Forelimb muscle (tissue), 1 donor: ENCODE data around the gene SH2D6. TPM values are rescaled to one million over a fixed set of nuclear protein-coding genes. Genes with fewer than 3 reads are reported as not detected.
"Not testable (repeated sequence)": the region's sequence is repeated elsewhere in the genome, so short reads cannot be mapped to it uniquely, and the experiment has no call there.

Experiments used
- DNase-seq: peaks from one replicate; pipeline ENCODE4 v3.0.0-alpha.2; 2013; ENCODE audit warnings: low read depth
- polyA plus RNA-seq: library from polyadenylated mRNA; unstranded; fragments of 120-200 nt; gene quantifications from one replicate; pipeline ENCODE4 v1.2.1, GENCODE V29; 2013; ENCODE audit not compliant: insufficient read length

SH2D6 gene
- polyA plus RNA-seq, 1 donor = 0.80 TPM

DNA sequence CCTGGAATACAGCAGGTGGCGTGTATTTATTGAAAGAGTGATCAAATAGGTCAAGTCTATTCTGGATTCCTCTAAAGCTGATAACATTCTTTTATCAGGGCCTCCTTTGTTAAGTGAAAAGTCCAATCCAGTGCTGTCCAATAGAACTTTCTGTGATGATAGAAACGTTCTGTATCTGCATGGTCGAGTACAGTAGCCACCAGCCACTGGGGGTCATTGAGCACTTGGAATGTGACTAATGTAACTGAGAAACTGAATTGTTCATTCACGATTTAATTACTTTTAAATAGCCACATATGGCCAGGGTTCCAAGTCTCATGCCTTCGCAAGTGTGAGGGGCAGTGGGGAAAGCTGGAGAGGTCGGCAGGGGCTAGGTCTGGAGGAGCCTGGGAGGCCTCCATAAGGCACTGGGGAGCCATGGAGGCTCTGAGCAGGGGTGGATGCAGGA is 20.5 kb downstream of the SH2D6 start:
- DNase-seq = no peak

GRCh38 chr2:85439569-85439968 is 21.1 kb downstream of the SH2D6 start:
- DNase-seq = not testable (repeated sequence)

DNA sequence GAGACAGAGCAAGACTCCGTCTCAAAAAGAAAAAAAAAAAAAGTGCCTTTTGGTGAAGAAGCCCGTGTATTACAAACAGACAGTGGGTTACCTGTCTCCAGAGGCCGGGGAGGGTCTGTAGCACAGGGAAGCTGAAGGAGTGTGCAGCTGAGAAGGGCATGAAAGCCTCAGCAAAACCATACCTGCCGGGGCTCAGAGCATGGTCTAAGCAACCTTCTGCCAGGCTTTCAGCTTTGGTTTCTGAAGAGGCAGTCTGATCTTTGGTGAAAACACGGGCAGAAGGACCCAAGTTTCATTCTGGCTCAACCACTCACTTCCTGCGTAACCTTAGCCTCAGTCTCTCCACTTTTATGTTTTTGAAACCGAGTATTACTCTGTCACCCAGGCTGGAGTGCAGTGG is 21.5 kb downstream of the SH2D6 start:
- no peak for DNase-seq

- no peak for DNase-seq
Measured at GRCh38 chr2:85440729-85441128, 22.2 kb downstream of the SH2D6 start.

GRCh38 chr2:85441864-85442263 is 23.4 kb downstream of the SH2D6 start:
- no peak for DNase-seq

- no peak for DNase-seq
Measured at GRCh38 chr2:85444629-85445172, 26.2 kb downstream of the SH2D6 start.

DNA sequence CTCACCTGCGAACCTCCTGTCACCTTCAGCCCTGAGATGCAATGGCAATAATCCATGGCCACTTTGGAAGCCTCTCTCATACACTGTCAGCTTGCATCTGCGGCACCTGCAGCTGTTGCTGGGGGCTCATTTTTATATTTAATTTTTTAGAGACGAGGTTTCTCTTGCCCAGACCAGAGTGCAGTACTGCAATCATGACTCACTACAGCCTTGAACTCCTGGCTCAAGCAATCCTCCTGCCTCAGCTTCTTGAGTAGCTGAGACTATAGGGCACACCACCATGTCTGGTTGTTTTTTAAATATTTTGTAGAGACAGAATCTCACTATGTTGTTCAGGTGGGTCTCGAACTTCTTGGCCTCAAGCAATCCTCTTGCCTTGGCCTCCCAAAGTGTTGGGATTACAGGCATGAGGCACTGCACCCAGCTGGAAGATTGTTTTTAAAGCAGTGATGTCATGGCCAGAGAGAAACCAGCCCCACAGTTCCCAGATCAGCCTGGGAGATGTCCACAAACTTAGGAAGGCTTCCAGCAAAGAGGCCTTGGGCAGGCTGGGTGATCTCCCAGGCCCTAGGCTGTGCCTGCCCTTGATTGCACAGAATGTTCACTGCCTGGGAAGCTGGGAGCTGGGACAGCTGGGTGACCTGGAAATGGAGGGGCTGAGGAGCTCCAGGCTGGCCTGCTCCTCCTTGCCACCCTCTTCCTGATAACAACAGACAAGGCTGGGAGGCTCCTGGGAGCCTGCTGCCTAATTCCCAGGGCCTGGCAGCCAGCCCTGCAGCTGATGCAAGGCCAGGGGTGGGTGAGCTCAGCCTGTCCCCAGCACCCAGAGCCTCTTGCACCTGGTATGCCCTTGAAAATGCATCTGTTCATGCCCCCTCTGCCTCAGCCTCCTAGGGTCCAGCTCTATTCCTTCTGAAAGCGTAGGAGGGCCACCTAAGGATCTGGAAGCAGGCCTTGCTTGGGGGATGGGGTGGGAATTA is 27.1 kb downstream of the SH2D6 start:
- DNase-seq = no peak

- no peak for DNase-seq
Measured at GRCh38 chr2:85446296-85447221, 28.0 kb downstream of the SH2D6 start.

DNA sequence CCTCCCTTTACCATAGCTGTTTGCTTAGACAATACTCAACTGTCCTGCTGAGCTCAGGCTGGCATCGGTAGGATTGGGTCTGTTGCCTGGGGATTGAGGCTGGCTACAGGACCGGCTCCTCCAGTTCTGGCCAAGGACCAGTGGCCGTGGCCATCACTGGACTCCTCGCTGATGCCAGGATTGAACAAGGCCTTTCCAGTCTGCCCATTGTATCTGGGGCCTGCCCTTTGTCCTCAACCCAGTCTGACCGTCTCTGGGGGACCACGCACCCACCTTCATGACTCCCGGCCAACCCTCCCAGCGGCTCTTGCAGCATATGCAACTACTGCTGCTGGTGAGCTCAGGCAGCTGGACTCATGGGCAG is 28.7 kb downstream of the SH2D6 start:
- no peak for DNase-seq

GRCh38 chr2:85448461-85449213 is 30.1 kb downstream of the SH2D6 start:
- no peak for DNase-seq

DNA sequence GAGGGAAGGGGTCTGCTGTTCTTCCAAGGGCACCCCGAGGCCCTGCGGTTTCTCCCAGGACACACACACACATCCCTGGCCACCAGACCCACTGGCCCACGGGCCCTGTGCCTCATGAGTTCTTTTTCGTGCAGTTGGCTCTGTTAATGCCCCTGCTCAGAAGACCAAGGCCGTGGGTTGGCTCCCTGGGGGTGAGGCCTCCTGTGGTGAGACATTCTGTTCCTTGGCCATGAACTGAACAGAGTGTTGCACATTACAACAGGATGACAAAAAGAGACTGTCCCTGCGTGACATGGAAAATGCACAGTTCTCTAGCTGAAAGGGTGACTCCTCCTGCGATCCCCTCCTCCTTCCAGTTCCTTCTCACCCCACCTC is 30.7 kb downstream of the SH2D6 start:
- DNase-seq = no peak

DNA sequence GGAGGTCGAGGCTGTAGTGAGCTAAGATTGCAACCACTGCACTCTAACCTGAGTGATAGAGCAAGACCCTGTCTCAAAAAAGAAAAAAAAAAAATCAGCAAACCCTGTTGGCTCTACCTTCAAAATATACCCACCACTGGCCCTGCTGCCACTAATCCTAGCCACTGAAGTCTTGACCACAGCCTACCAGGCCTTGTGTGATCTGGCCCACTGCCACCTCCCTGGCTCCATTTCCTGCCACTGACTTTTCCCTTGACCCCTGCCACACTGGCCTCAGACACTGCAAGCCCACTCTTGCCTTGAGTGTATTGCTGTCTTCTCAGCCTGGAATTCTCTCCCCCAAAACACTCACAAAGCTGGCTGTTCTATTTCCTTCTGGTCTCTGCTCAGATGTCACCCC is 33.7 kb downstream of the SH2D6 start:
- DNase-seq = no peak

DNA sequence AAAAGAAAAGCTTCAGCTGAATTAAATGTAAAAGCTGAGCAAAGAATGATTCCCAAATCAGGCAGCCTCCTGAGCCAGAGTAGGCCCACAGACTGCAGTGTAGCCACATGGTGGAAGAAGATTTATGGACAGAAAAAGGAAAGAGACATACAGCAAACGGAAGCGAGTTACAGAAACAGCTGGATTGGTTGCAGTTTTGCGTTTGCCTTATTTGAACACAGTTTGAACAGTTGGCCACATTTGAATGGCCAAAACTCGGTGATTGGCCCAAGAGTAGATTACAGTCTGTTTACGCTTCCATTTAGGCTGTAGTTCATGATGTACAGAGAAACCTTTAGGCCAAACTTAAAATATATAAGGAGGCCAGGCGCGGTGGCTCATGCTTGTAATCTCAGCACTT is 35.1 kb downstream of the SH2D6 start:
- no peak for DNase-seq

DNA sequence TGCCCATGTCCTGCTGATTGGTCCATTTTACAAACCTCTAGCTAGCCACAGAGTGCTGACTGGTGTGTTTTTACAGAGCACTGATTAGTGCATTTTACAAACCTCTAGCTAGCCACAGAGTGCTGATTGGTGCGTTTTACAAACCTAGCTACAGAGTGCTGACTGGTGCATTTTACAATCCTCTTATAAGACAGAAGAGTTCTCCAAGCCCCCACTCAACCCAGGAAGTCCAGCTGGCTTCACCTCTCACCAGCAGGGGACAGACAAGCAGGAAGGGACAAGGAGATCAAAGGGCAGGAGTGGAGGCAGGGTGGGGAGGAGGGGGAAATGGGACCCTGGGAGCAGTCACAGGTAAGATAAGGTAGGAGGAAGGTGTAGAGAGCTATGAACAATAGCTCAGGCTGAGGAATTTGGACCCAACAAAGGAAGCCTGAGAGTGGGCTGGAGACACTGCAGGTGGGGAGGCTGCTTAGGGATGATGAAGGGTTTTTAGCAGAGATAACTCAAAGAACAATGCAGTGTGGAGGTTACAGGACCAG is 37.1 kb downstream of the SH2D6 start:
- DNase-seq = no peak

DNA sequence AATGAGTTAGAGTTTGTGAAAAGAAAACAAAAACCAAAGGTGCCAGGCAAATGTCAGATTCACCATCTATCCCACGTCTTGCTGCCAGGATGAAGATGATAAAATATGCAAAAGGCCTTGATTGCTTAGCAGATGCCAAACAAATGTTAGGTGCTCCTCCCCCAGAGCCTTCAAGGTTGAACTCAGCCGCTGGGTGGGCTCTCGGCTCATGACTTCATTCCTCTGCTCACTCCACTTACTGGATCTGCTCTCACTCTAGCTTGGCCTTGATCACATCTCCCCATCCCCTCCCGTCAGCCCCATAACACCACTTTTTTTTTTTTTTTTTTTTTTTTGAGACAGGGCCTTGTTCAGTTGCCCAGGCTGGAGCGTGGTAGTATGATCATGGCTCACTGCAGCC is 38.5 kb downstream of the SH2D6 start:
- DNase-seq = no peak

DNA sequence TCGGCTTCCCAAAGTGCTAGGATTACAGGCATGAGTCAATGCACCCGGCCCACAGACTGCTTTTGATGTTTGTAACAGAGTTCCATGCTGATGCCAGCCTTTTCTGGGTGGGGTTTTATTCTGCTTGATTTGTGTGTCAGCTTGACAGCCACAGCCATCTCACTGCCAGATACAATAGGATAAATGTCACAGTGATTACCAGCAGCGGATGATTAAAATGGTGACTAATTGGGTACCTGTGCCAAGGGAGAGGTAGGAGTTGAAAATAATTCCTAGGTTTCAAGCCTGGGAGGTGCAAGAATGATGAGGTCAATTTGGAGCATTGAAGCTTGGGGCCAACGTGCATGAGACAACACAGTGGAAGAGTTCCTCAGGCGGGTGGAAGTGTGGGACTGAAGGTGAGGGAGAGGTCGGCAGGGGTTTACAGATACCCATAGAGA is 39.4 kb downstream of the SH2D6 start:
- no peak for DNase-seq

DNA sequence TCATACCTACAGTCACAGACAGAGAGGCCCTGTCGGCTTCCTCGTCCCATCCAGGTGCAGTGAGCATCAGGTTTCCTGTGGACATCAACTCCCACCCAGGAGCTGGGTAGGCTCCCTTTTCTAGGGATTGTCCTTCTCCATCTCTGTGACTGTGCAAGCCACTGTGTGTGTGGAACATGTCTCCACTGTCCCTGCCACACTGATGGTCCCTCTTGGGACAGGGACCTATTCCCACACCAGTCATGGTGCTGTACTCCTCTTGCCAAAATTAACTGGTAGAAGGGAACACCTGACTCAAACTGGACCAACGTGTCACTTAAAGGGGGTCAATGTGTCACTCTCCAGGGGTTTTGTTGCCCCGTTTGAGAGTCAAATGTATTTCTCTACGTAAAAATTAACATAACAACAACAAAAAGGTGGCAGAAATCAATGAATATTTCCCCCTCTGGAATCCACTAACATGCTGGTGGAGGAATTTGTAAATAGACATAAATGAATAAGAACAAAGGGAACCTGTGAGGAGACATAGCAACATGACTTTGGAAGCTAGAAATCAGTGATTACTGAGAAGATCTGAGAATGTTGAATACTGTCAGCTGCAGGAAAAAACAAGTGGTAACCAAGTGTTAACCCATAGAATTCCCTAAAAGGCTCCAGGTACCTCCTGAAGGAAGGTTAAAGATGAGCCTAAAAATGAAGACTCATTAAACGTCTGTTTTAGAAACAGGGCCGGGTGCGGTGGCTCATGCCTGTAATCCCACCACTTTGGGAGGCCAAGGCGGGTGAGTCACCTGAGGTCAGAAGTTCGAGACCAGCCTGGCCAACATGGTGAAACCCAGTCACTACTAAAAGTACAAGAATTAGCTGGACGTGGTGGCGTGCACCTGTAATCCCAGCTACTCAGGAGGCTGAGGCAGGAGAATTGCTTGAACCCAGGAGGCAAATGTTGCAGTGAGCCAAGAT is 40.4 kb downstream of the SH2D6 start:
- DNase-seq = no peak

- no peak for DNase-seq
Measured at GRCh38 chr2:85459771-85460170, 41.3 kb downstream of the SH2D6 start.

- DNase-seq = no peak
Measured at GRCh38 chr2:85462322-85462721, 43.8 kb downstream of the SH2D6 start.
